Large intestine (tissue), 3 donors: ENCODE measurements around the gene FAM170B. TPM values are rescaled to one million over a fixed set of nuclear protein-coding genes. Genes with fewer than 3 reads are reported as not detected.

Experiments
- DNase-seq, 2 donors: peaks; one replicate each; pipeline versions ENCODE4 v3.0.0 to v3.0.0-alpha.2; 2013
- H3K27ac ChIP-seq: one replicate; pipeline ENCODE4 v1.5.1; 2013; ENCODE audit warnings: low read length
- H3K27me3 ChIP-seq: 2 replicates; pipeline ENCODE4 v1.6.1; 2013; ENCODE audit warnings: low read length; ENCODE audit not compliant: control insufficient read depth, insufficient read depth
- H3K36me3 ChIP-seq: 2 replicates; pipeline ENCODE4 v1.6.1; 2013; ENCODE audit warnings: low read length; ENCODE audit not compliant: control insufficient read depth, insufficient read depth
- H3K4me1 ChIP-seq: one replicate; pipeline ENCODE4 v1.6.1; 2013; ENCODE audit warnings: low read length; ENCODE audit not compliant: control insufficient read depth, insufficient read depth
- H3K4me3 ChIP-seq: one replicate; pipeline ENCODE4 v1.5.1; 2013; ENCODE audit warnings: low read length
- H3K9me3 ChIP-seq: one replicate; pipeline ENCODE4 v1.6.1; 2013; ENCODE audit warnings: mild to moderate bottlenecking, low read depth, low read length, moderate library complexity; ENCODE audit not compliant: control insufficient read depth
- WGBS: methylation state at CpG from one replicate; pipeline ENCODE4 v1.1.5; 2013; ENCODE audit warnings: low lambda C conversion rate; ENCODE audit not compliant: insufficient coverage; 5-methylcytosine and 5-hydroxymethylcytosine counted together
- polyA plus RNA-seq: library from polyadenylated mRNA; unstranded; fragments of 120-200 nt; gene quantifications from one replicate; pipeline ENCODE4 v1.2.1, GENCODE V29; 2013

The FAM170B gene
- polyA plus RNA-seq, 1 donor = not detected

DNA sequence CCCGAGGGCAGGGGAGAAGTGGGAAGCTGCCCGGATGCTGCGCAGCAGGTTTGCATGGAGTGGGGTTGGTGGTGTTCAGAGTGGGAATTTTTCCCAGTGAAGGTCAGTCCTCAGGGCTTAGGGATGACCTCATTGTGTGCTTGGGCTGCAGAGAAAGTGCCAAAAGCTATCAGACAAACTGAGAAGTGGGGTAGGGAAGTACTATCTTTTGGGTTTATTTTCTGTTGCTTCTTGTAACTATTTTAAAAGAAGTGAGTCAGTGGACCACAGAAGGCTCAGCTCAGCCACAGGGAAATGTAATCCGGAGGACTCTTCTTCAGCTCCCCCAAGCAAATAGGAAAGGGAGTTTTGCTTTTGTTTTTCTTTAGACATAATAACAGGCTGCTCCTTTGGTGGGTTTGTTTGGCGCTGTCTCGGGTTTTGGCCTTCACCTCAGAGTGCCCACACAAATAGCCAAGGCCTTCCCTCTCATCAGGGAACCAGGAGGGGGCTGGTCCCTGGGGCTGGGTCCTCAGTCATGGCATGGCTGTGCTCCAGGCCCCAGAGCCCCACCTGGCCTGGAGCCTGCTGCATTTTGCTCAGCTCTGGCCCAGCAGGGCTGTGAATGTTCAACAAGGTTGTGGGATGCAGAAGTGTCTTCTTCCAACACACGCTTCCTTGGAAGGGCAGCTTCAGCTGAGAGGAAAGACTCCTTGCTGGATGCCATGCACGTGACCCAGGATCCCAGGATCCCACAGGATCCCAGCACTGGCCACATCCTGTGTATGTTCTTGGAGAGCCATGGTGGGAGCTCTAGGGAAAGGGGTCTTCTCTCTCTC lies 5.4 kb upstream of the FAM170B start:
- no peaks in the 10 kb centered on the region for H3K36me3 ChIP-seq
- H3K27ac ChIP-seq = no peak overlapping the region
- no peak overlapping the region for H3K4me3 ChIP-seq
- no peaks in the 10 kb centered on the region for H3K9me3 ChIP-seq
- no peaks in the 10 kb centered on the region for H3K4me1 ChIP-seq
- no peak for DNase-seq
- peaks cover 5% of the 10 kb centered on the region for H3K27me3 ChIP-seq
- no CpG with 5 or more reads among the region's 8 CpGs for WGBS

DNA sequence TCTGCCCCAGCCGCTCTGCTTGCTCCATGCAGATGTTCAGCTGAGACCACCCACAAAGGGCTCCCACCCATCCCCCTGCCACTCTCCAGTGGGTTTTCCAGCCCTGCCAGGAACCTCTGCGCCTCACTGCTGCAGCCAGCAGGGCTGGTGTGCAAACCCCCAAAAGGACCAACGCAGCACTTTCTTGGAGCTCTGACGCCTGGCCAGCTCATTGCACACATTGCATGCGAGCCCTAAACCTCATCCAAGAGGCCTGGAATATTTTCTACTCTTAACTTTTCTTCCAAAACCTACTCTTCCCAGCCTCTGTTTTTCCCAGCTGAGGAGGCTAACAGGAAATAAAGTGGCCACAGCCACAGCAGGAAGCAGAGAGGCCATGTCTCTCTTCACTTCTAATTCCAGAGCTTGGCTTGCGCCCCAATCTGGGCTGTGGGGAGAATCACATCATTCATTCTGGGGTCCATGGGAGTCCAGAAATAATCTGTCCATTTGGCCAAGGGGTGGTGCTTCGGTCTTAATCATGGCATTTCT lies 4.6 kb upstream of the FAM170B start:
- no CpG with 5 or more reads among the region's 7 CpGs for WGBS
- Histone ChIP-seq H3K27ac (no peak overlapping the region), H3K4me1 (no peaks in the 10 kb centered on the region), H3K9me3 (no peaks in the 10 kb centered on the region), H3K36me3 (no peaks in the 10 kb centered on the region), H3K4me3 (no peak overlapping the region), H3K27me3 (peaks cover 7% of the 10 kb centered on the region)
- no peak for DNase-seq

DNA sequence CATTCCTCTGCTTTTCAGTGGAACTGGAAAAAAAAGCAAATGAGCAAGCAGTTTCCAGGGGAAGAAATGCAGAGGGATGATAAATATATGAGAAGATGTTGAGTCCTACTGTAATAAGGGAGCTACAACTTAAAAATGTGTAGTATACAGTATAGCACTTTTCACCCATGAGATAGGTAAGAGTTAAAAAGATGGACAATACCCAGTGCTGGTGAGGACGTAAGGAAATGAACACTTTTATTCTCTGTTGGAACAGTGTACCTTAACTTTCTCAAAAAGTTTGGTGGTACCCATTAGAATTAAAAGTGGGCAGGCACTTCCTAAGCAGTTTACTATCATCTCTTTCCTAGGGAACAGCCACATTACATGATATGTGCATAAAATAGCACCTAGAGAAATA lies 2.7 kb upstream of the FAM170B start:
- H3K27me3 ChIP-seq = peaks cover 6% of the 10 kb centered on the region
- no peak overlapping the region for H3K27ac ChIP-seq
- DNase-seq = no peak
- no peak overlapping the region for H3K4me3 ChIP-seq
- WGBS = no CpG with 5 or more reads among the region's 1 CpG
- no peaks in the 10 kb centered on the region for H3K4me1 ChIP-seq
- H3K9me3 ChIP-seq = no peaks in the 10 kb centered on the region
- no peaks in the 10 kb centered on the region for H3K36me3 ChIP-seq

DNA sequence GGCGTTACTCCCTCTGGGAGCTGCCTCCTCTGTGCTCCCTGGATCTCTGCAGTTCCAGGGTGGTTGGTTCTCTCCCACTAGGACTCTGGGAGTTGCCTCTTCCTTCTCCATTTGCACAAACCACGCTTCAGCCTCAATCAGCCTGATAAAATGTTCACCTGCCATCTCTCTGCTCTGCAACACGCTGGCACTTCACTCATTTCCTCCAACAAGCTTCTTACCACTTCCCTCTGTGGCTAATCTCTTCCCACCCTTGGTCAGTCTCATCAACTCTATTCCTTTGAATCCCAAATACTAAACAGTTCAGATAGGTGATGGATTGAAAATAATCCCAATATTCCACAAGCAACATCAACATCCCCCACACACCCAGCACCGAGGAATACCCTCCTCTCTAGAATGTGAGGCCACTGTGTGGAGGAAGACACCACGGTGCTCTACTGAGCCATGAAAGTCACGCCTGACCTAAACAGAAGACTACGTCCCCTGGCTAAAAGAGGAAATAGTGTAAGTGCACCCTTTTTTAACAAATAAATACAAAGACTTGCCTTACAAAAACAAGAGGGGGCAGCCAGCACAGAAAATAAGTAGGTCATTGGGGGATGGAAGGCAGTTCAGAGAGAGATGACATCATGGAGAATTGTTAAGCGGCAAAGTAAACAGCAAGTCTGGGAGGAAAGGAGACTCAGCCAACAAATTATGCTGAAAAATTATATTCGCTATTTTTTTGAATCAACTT lies 1.9 kb upstream of the FAM170B start:
- H3K36me3 ChIP-seq = no peaks in the 10 kb centered on the region
- 67% methylated on average over 1 of the region's 9 CpGs for WGBS

DNA sequence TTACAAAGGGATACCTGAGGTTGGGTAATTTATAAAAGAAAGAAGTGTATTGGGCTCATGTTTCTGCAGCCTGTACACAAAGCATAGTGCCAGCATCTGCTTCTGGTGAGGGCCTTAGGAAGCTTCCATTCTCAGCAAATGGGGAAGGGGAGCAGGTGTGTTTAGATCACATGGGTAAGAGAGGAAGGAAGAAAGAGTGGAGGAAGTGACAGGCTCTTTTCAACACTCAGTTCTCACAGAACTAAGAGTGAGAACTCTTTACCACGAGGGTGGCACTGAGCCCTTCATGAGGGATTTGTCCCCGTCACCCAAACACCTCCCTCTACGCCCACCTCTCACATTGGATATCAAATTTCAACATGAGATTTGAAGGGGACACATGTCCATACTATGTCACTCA lies 506 bp upstream of the FAM170B start:
- Histone ChIP-seq H3K4me3 (no peak overlapping the region), H3K9me3 (no peaks in the 10 kb centered on the region), H3K27ac (no peak overlapping the region), H3K27me3 (peaks cover 2% of the 10 kb centered on the region), H3K36me3 (no peaks in the 10 kb centered on the region), H3K4me1 (no peaks in the 10 kb centered on the region)
- no peak for DNase-seq
- no CpG with 5 or more reads among the region's 3 CpGs for WGBS

More for the DNA sequence above, 1.9 kb upstream of the FAM170B start:
- no peak overlapping the region for H3K4me3 ChIP-seq
- no peaks in the 10 kb centered on the region for H3K9me3 ChIP-seq
- no peak overlapping the region for H3K27ac ChIP-seq
- H3K4me1 ChIP-seq = no peaks in the 10 kb centered on the region
- peak; percentile 34 to 41 for DNase-seq
- H3K27me3 ChIP-seq = peaks cover 2% of the 10 kb centered on the region

DNA sequence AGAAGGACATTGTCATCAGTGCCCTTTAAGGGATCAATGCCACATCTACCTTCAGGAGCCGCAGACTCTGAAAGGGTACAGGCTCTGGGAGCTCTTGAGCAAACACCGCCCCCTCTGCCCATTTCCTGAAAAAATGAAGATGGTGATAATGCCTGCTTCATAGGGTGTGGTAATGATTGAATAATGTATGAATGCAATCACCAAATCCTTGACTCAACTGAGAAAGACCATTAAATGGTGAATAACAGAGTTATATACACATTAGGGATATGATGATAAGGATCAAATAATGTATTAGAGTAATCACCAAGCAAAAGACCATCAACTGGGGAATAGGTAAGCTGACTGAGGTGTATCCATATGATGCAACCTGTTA lies 1.5 kb downstream of the FAM170B start:
- Histone ChIP-seq H3K27ac (no peak overlapping the region), H3K4me3 (no peak overlapping the region), H3K4me1 (no peaks in the 10 kb centered on the region), H3K9me3 (no peaks in the 10 kb centered on the region), H3K27me3 (peaks cover 2% of the 10 kb centered on the region), H3K36me3 (no peaks in the 10 kb centered on the region)
- 80% methylated on average over 1 of the region's 2 CpGs for WGBS
- DNase-seq = no peak

DNA sequence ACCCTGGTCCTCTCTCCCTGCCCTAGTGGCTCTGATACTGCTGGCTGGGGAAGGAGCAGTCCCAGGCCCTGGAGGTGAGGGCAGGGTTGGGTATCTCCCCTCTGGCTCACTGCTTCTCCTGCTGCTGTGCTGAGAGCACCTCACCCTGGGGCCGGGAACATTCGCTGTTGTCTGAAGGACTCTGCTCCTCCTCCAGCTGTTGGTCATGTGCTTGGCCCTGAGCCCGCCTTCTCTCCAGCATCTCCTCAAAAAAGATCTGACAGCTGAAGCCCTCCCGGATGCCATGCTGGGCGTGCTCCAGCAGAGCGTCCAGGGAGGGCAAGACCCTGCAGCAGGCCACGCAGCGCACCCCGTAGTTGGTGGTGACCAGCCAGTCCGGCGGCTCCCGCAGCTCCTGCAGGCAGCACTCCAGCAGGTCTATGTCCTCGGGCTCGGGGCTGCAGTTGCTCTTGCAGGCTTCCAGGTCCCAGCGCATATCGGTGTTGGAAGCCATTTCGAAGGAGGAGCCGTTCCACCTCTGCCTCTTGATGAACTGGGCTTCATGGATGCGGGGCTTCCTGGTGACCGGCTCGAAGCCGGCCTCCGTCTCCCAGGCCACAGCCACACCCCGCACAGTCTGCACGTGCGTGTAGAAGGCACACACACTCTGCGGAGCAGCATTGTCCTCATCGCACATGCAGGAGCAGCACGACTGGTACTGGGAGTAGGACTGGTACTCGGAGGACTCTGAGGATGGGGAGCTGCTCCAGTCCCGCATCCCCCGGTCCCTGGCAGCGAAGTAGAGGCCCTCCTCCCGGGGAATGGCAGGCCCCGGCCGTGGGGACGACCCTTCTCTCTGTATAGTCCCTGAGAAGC lies 2.1 kb downstream of the FAM170B start:
- H3K4me3 ChIP-seq = no peak overlapping the region
- peaks cover 2% of the 10 kb centered on the region for H3K27me3 ChIP-seq
- no peaks in the 10 kb centered on the region for H3K4me1 ChIP-seq
- H3K9me3 ChIP-seq = no peaks in the 10 kb centered on the region
- H3K36me3 ChIP-seq = no peaks in the 10 kb centered on the region
- no peak overlapping the region for H3K27ac ChIP-seq
- WGBS = no CpG with 5 or more reads among the region's 37 CpGs
- no peak for DNase-seq

DNA sequence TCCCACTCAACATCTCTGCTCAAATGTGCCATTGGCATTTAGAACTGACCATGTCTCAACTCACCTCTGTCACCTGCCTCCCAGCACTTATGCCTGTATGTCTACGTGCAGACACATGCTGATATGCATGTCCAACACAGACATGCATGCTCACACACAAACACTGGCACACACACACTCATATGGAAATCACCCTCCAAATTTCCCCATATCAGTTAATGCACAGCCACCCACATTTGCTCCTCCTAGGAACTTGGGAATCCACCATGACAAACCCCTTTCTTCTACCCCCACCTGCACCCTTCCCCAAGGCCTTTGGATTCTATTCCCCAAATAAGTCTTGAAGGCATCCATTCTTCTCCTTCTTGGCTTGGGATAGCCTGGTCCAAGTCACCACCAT lies 4.4 kb downstream of the FAM170B start:
- no peaks in the 10 kb centered on the region for H3K4me1 ChIP-seq
- H3K27me3 ChIP-seq = peaks cover 2% of the 10 kb centered on the region
- no peaks in the 10 kb centered on the region for H3K36me3 ChIP-seq
- no peak for DNase-seq
- no peak overlapping the region for H3K27ac ChIP-seq
- H3K9me3 ChIP-seq = no peaks in the 10 kb centered on the region
- no CpG with 5 or more reads among the region's 1 CpG for WGBS
- H3K4me3 ChIP-seq = no peak overlapping the region

DNA sequence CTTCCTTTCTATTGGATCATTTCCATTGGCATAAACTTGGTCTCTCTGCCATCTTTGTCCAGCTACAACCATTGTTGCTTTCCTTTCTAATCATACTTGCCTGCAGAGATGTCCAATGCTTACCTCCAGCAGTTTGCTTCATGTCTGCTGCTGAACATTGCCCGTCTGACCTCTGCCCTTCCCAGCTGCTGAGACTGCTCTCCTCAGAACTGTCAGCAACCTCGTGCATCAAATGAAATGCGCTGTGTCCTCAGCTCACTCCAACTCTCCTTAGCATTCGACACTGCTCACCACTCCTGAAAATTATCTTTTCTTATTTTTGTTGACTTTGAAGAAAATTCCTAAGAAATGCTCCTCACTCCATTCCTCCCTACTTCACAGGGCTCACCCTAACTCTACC lies 5.0 kb downstream of the FAM170B start:
- H3K27me3 ChIP-seq = no peaks in the 10 kb centered on the region
- no peak overlapping the region for H3K27ac ChIP-seq
- no peaks in the 10 kb centered on the region for H3K9me3 ChIP-seq
- 71% methylated on average over 4 of the region's 4 CpGs for WGBS
- H3K4me1 ChIP-seq = no peaks in the 10 kb centered on the region
- no peaks in the 10 kb centered on the region for H3K36me3 ChIP-seq
- DNase-seq = no peak
- no peak overlapping the region for H3K4me3 ChIP-seq
